ENCODE results near the gene ZFYVE28.

- TF ChIP-seq CTCF (IDR thresholded peaks at IDR 0.05), result no peak
- TF ChIP-seq POLR2A (IDR thresholded peaks at IDR 0.05), result no peak
Measured at GRCh38 chr4:2407991-2408342, 10.5 kb downstream of the ZFYVE28 start.
